OCI-LY3 (cell line): ENCODE data around the gene ARMH3.

Experiments used
- H2AFZ ChIP-seq: fragments of 200-600, 300-600 bp; shearing (Covaris generic); 2 replicates; pipeline ENCODE4 v1.6.0; 2014; ENCODE audit warnings: antibody characterized with exemption, low read depth, low read length
- H3K27ac ChIP-seq: fragments of 200-600, 300-600 bp; sonication (generic); 2 replicates; pipeline ENCODE4 v1.5.1; 2014; ENCODE audit warnings: mild to moderate bottlenecking, low read length, moderate library complexity, mixed read lengths
- H3K27me3 ChIP-seq: fragments of 200-600, 300-600 bp; sonication (generic); 2 replicates; pipeline ENCODE4 v1.6.1; 2014; ENCODE audit warnings: low read depth, low read length, mixed read lengths
- H3K36me3 ChIP-seq: fragments of 200-600, 300-600 bp; sonication (generic); replicated peaks from 2 replicates; pipeline ENCODE3; 2014; ENCODE audit warnings: low read depth, low read length, mixed read lengths
- H3K4me1 ChIP-seq: fragments of 300-600, 200-600 bp; sonication (generic); 2 replicates; pipeline ENCODE4 v1.6.1; 2014; ENCODE audit warnings: low read length, mixed read lengths
- H3K4me2 ChIP-seq: fragments of 200-600, 300-600 bp; sonication (generic); 2 replicates; pipeline ENCODE4 v1.6.1; 2014; ENCODE audit warnings: low read length, mixed read lengths
- H3K4me3 ChIP-seq: fragments of 300-600, 200-600 bp; sonication (generic); 2 replicates; pipeline ENCODE4 v1.5.1; 2014; ENCODE audit warnings: antibody characterized with exemption, mild to moderate bottlenecking, low read length, moderate library complexity
- H3K79me2 ChIP-seq: fragments of 300-600, 200-600 bp; shearing (Covaris generic); 2 replicates; pipeline ENCODE4 v1.6.1; 2014; ENCODE audit warnings: mild to moderate bottlenecking, low read length, mixed read lengths
- H3K9ac ChIP-seq: fragments of 300-600, 200-600 bp; shearing (Covaris generic); 2 replicates; pipeline ENCODE4 v1.6.0; 2014; ENCODE audit warnings: mild to moderate bottlenecking, low read length, moderate library complexity
- H3K9me3 ChIP-seq: fragments of 200-600, 300-600 bp; shearing (Covaris generic); 2 replicates; pipeline ENCODE4 v1.6.1; 2014; ENCODE audit warnings: low read length, mixed read lengths; ENCODE audit not compliant: insufficient read depth
- H4K20me1 ChIP-seq: fragments of 200-600, 300-600 bp; sonication (generic); 2 replicates; pipeline ENCODE4 v1.6.1; 2016; ENCODE audit warnings: low read length, mixed read lengths; ENCODE audit not compliant: insufficient read depth
- CTCF ChIP-seq: fragments of 200-600, 300-600 bp; sonication (generic); IDR thresholded peaks from 2 replicates; pipeline ENCODE4 v1.5.1; 2014; ENCODE audit warnings: antibody characterized with exemption, low read length, low read depth
- EZH2phosphoT487 ChIP-seq: fragments of 200-600 bp; shearing (Covaris generic); IDR thresholded peaks from 2 replicates; pipeline ENCODE4 v1.6.1; 2018; ENCODE audit warnings: antibody characterized with exemption, mixed run types, low read depth

The ARMH3 gene

GRCh38 chr10:101878869-101879268, 177.1 kb downstream of the ARMH3 start:
- H3K4me3 ChIP-seq: no peak overlapping the region
- H3K4me2 ChIP-seq: no peak overlapping the region
- H3K4me1 ChIP-seq: peaks cover 6% of the 10 kb centered on the region; the same call in 1 of the 2 replicates
- H3K79me2 ChIP-seq: no peaks in the 10 kb centered on the region
- no peak overlapping the region for H3K9ac ChIP-seq
- H4K20me1 ChIP-seq: no peaks in the 10 kb centered on the region
- H2AFZ ChIP-seq: no peak overlapping the region
- TF ChIP-seq CTCF (no peak), EZH2phosphoT487 (no peak)
- no peaks in the 10 kb centered on the region for H3K9me3 ChIP-seq
- no peak overlapping the region for H3K27ac ChIP-seq
- no peaks in the 10 kb centered on the region for H3K27me3 ChIP-seq
- H3K36me3 ChIP-seq: no peaks in the 10 kb centered on the region

GRCh38 chr10:101875068-101875688, 180.8 kb downstream of the ARMH3 start:
- H3K9me3 ChIP-seq: no peaks in the 10 kb centered on the region
- no peaks in the 10 kb centered on the region for H3K27me3 ChIP-seq
- no peak for TF ChIP-seq EZH2phosphoT487
- no peak overlapping the region for H3K4me2 ChIP-seq
- no peaks in the 10 kb centered on the region for H4K20me1 ChIP-seq
- no peak overlapping the region for H3K9ac ChIP-seq
- no peaks in the 10 kb centered on the region for H3K36me3 ChIP-seq
- no peak overlapping the region for H3K27ac ChIP-seq
- no peak overlapping the region for H2AFZ ChIP-seq
- H3K79me2 ChIP-seq: no peaks in the 10 kb centered on the region
- H3K4me3 ChIP-seq: no peak overlapping the region
- H3K4me1 ChIP-seq: peaks cover 6% of the 10 kb centered on the region; the same call in 1 of the 2 replicates

- no peaks in the 10 kb centered on the region for H4K20me1 ChIP-seq
- no peak overlapping the region for H3K4me3 ChIP-seq
- no peak overlapping the region for H2AFZ ChIP-seq
- no peaks in the 10 kb centered on the region for H3K79me2 ChIP-seq
- H3K36me3 ChIP-seq: no peaks in the 10 kb centered on the region
- H3K27ac ChIP-seq: no peak overlapping the region
- H3K9me3 ChIP-seq: no peaks in the 10 kb centered on the region
- no peak overlapping the region for H3K4me2 ChIP-seq
- H3K9ac ChIP-seq: no peak overlapping the region
- peaks cover 6% of the 10 kb centered on the region; the same call in 1 of the 2 replicates for H3K4me1 ChIP-seq
- TF ChIP-seq CTCF: no peak
- TF ChIP-seq EZH2phosphoT487: no peak
- H3K27me3 ChIP-seq: no peaks in the 10 kb centered on the region
These were observed 181.7 kb downstream of the ARMH3 start for GRCh38 chr10:101874252-101874651.

- Histone ChIP-seq H3K9me3 (no peaks in the 10 kb centered on the region), H3K4me3 (no peak overlapping the region), H2AFZ (no peak overlapping the region), H3K4me2 (no peak overlapping the region), H3K27me3 (no peaks in the 10 kb centered on the region), H3K36me3 (no peaks in the 10 kb centered on the region), H3K79me2 (no peaks in the 10 kb centered on the region), H3K4me1 (no peaks in the 10 kb centered on the region), H3K9ac (no peak overlapping the region), H4K20me1 (no peaks in the 10 kb centered on the region), H3K27ac (no peak overlapping the region)
- no peak for TF ChIP-seq EZH2phosphoT487
These were observed 188.0 kb downstream of the ARMH3 start for GRCh38 chr10:101867931-101868330.

- no peak for TF ChIP-seq CTCF
- TF ChIP-seq EZH2phosphoT487: no peak
- no peak overlapping the region for H3K4me3 ChIP-seq
- H4K20me1 ChIP-seq: no peaks in the 10 kb centered on the region
- no peak overlapping the region for H2AFZ ChIP-seq
- H3K79me2 ChIP-seq: no peaks in the 10 kb centered on the region
- H3K36me3 ChIP-seq: no peaks in the 10 kb centered on the region
- H3K9ac ChIP-seq: no peak overlapping the region
- H3K27me3 ChIP-seq: no peaks in the 10 kb centered on the region
- no peak overlapping the region for H3K27ac ChIP-seq
- H3K9me3 ChIP-seq: no peaks in the 10 kb centered on the region
- no peaks in the 10 kb centered on the region for H3K4me1 ChIP-seq
- no peak overlapping the region for H3K4me2 ChIP-seq
These were observed 196.4 kb downstream of the ARMH3 start for GRCh38 chr10:101859530-101859929.
